GM19023 (cell line): ENCODE measurements around the gene BEX4.
A peak's percentile ranks its signal among the peaks of the same experiment; 100 is the strongest.
"Not testable (repeated sequence)": the region's sequence is repeated elsewhere in the genome, so short reads cannot be mapped to it uniquely, and the experiment has no call there.

Source experiments
- ATAC-seq: cut with Tn5 transposase; IDR thresholded peaks from one replicate; pipeline ENCODE4 v1.9.1; 2021; ENCODE audit warnings: mild to moderate bottlenecking, moderate library complexity; ENCODE audit not compliant: unreplicated experiment

Gene BEX4

GRCh38 chrX:103214870-103215424, at the start of gene BEX4:
Gene BEX4 (plus strand): TSS chrX:103215108. CDS start chrX:103216154, 1,046 bp downstream.
- peak; percentile 83 for ATAC-seq

- no peak for ATAC-seq
Observed at GRCh38 chrX:103170216-103170615, 44.7 kb upstream of the BEX4 start.

GRCh38 chrX:103171353-103171752, 43.6 kb upstream of the BEX4 start:
- no peak for ATAC-seq

- not testable (repeated sequence) for ATAC-seq
Observed at GRCh38 chrX:103175256-103175655, 39.7 kb upstream of the BEX4 start.

- no peak for ATAC-seq
Observed at GRCh38 chrX:103175944-103176753, 38.8 kb upstream of the BEX4 start.

- ATAC-seq = no peak
Observed at GRCh38 chrX:103177556-103177955, 37.4 kb upstream of the BEX4 start.

GRCh38 chrX:103183912-103184311, 31.0 kb upstream of the BEX4 start:
- no peak for ATAC-seq

GRCh38 chrX:103187953-103188475, 26.9 kb upstream of the BEX4 start:
- no peak for ATAC-seq

- no peak for ATAC-seq
Observed at GRCh38 chrX:103197721-103198306, 17.1 kb upstream of the BEX4 start.

GRCh38 chrX:103198668-103199067, 16.2 kb upstream of the BEX4 start:
- not testable (repeated sequence) for ATAC-seq

- ATAC-seq = no peak
Observed at GRCh38 chrX:103201041-103201440, 13.9 kb upstream of the BEX4 start.

- ATAC-seq = no peak
Observed at GRCh38 chrX:103210056-103210455, 4.9 kb upstream of the BEX4 start.

GRCh38 chrX:103211012-103211715, 3.7 kb upstream of the BEX4 start:
- ATAC-seq = no peak

GRCh38 chrX:103212749-103213457, 2.0 kb upstream of the BEX4 start:
- no peak for ATAC-seq

GRCh38 chrX:103215425-103215991, 600 bp downstream of the BEX4 start:
- peak; percentile 36 for ATAC-seq

GRCh38 chrX:103220511-103221323, 5.8 kb downstream of the BEX4 start:
- no peak for ATAC-seq

- not testable (repeated sequence) for ATAC-seq
Observed at GRCh38 chrX:103225918-103226317, 11.0 kb downstream of the BEX4 start.

- ATAC-seq = no peak
Observed at GRCh38 chrX:103233263-103233662, 18.4 kb downstream of the BEX4 start.

- ATAC-seq = no peak
Observed at GRCh38 chrX:103234869-103235268, 20.0 kb downstream of the BEX4 start.
